HG03280 (cell line): ENCODE data around the gene AHNAK.

Experiments
- ATAC-seq: cut with Tn5 transposase; IDR thresholded peaks from one replicate; pipeline ENCODE4 v1.9.1; 2021; ENCODE audit warnings: mild to moderate bottlenecking, moderate library complexity; ENCODE audit not compliant: unreplicated experiment

The AHNAK gene

GRCh38 chr11:62410972-62411371 lies 135.6 kb downstream of the AHNAK start:
- no peak for ATAC-seq

GRCh38 chr11:62409831-62410230 lies 136.8 kb downstream of the AHNAK start:
- ATAC-seq: no peak

- ATAC-seq: no peak
Measured at GRCh38 chr11:62406034-62406433, 140.6 kb downstream of the AHNAK start.

- no peak for ATAC-seq
Measured at GRCh38 chr11:62404901-62405300, 141.7 kb downstream of the AHNAK start.

- no peak for ATAC-seq
Measured at GRCh38 chr11:62404435-62404834, 142.2 kb downstream of the AHNAK start.

- ATAC-seq: no peak
Measured at GRCh38 chr11:62402960-62403730, 143.5 kb downstream of the AHNAK start.

GRCh38 chr11:62402226-62402959 lies 144.2 kb downstream of the AHNAK start:
- no peak for ATAC-seq

GRCh38 chr11:62401811-62402210 lies 144.8 kb downstream of the AHNAK start:
- ATAC-seq: no peak

GRCh38 chr11:62401356-62401755 lies 145.2 kb downstream of the AHNAK start:
- no peak for ATAC-seq

- no peak for ATAC-seq
Measured at GRCh38 chr11:62400760-62401159, 145.8 kb downstream of the AHNAK start.

- no peak for ATAC-seq
Measured at GRCh38 chr11:62400281-62400680, 146.3 kb downstream of the AHNAK start.

GRCh38 chr11:62399878-62400266 lies 146.7 kb downstream of the AHNAK start:
- ATAC-seq: no peak

- no peak for ATAC-seq
Measured at GRCh38 chr11:62399172-62399877, 147.3 kb downstream of the AHNAK start.

GRCh38 chr11:62398011-62398994 lies 148.3 kb downstream of the AHNAK start:
- ATAC-seq: no peak

GRCh38 chr11:62395885-62396551 lies 150.6 kb downstream of the AHNAK start:
- no peak for ATAC-seq

- no peak for ATAC-seq
Measured at GRCh38 chr11:62394825-62395538, 151.6 kb downstream of the AHNAK start.

- ATAC-seq: no peak
Measured at GRCh38 chr11:62393735-62394134, 152.9 kb downstream of the AHNAK start.

GRCh38 chr11:62393061-62393611 lies 153.5 kb downstream of the AHNAK start:
- ATAC-seq: no peak

- no peak for ATAC-seq
Measured at GRCh38 chr11:62392506-62392905, 154.1 kb downstream of the AHNAK start.
